ENCODE results near the gene RHD. TPM values are rescaled to one million over a fixed set of nuclear protein-coding genes. Genes with fewer than 3 reads are reported as not detected.
"Not testable (repeated sequence)": the region's sequence is repeated elsewhere in the genome, so short reads cannot be mapped to it uniquely, and the experiment has no call there.

Gene RHD
- total RNA-seq, 1 experiment from 2014 or later, result 1.3 TPM

DNA sequence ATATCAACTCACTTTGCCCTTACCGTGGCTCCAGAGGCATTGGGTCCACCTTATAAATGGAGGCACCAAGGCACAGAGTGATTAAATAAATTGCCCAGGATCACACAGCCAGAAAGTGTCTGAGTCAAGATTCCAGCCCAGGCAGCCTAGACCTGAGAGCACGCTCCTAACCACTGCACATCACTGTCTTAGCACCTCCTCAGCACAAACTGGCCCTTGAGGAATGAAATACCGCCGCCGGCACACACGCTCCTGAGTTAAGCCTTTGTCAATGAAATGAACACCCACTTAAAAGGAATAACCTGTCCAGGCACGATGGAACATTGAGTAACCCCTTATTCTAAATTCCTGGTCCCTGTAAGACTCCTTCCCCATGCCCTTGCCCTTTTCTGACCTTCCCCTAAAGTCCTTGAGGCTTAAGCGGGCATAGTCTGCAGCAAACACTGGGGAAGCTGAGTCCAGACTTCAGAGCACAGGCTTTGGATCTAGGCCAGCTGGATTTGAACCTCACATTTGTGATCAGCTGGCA, 16.3 kb downstream of the RHD start:
- not testable (repeated sequence) for H3K9ac ChIP-seq (ENCODE audit: extremely low read depth, insufficient read length, low read length); H3T11ph ChIP-seq (ENCODE audit: low read length); H3K79me1 ChIP-seq (ENCODE audit: insufficient read depth, low read depth, low read length, poor library complexity, severe bottlenecking); H3K23me2 ChIP-seq (ENCODE audit: insufficient read length, low read depth, low read length, poor library complexity, severe bottlenecking); H3K4ac ChIP-seq (ENCODE audit: low read depth, low read length); H3K4me1 Mint-ChIP-seq; H3K79me2 ChIP-seq (ENCODE audit: insufficient read depth, low read length); H3K27ac Mint-ChIP-seq; H3K14ac ChIP-seq (ENCODE audit: insufficient read depth, low read length); H3K27me3 ChIP-seq (ENCODE audit: insufficient read depth, low read length); H3K9me3 Mint-ChIP-seq; H2BK120ac ChIP-seq (ENCODE audit: low read depth, low read length, poor library complexity, severe bottlenecking); H2AFZ ChIP-seq (ENCODE audit: low read length); H4K20me1 ChIP-seq (ENCODE audit: control insufficient read depth, insufficient read depth, insufficient read length); H4K5ac ChIP-seq (ENCODE audit: insufficient read length, low read depth, low read length); H3K4me1 ChIP-seq (ENCODE audit: insufficient read depth, low read length); H4K8ac ChIP-seq (replicated peaks; ENCODE audit: insufficient read length, low read depth, low read length); H3K56ac ChIP-seq (ENCODE audit: insufficient read length, low read depth, low read length); DNase-seq; H2BK12ac ChIP-seq (ENCODE audit: insufficient read length, low read depth, low read length); H2AK5ac ChIP-seq (ENCODE audit: insufficient read length, low read length); H2BK5ac ChIP-seq (ENCODE audit: insufficient read length, low read length); H3K23ac ChIP-seq (ENCODE audit: insufficient read length, low read depth, low read length); H3K4me2 ChIP-seq (ENCODE audit: insufficient read depth, insufficient read length, low read length); H3K9me3 ChIP-seq (ENCODE audit: control insufficient read depth, low read depth, low read length); H3K27me3 Mint-ChIP-seq (ENCODE audit: low read depth); H4K91ac ChIP-seq (ENCODE audit: insufficient read length, low read depth, low read length); H2BK15ac ChIP-seq (ENCODE audit: low read depth, low read length); H3K36me3 Mint-ChIP-seq (ENCODE audit: insufficient read depth in 1 of 3, low read depth in 3 of 3); H2BK20ac ChIP-seq (ENCODE audit: low read depth, low read length, poor library complexity, severe bottlenecking); H3K4me3 Mint-ChIP-seq; H3K18ac ChIP-seq (ENCODE audit: insufficient read length, low read depth, low read length); H3K27ac ChIP-seq (ENCODE audit: insufficient read length, low read depth, low read length)
- WGBS (ENCODE audit: extremely low coverage, insufficient read length, low lambda C conversion rate), result no CpG with 5 or more reads among the region's 8 CpGs
